ENCODE measurements around the gene AQP9. TPM values are rescaled to one million over a fixed set of nuclear protein-coding genes. Genes with fewer than 3 reads are reported as not detected.
"Not testable (repeated sequence)": the region's sequence is repeated elsewhere in the genome, so short reads cannot be mapped to it uniquely, and the experiment has no call there.

AQP9 gene
- total RNA-seq, 1 donor from 2014 or later, result not detected

- intact Hi-C loops (cut with micrococcal nuclease), result no loop called here
Observed at GRCh38 chr15:58179206-58179605, 41.0 kb downstream of the AQP9 start.

GRCh38 chr15:58179741-58180381, 41.7 kb downstream of the AQP9 start:
- intact Hi-C loops (cut with micrococcal nuclease), result loop anchor here (5.0 kb wide), 1 partner anchor 448 kb away; no protein-coding TSS in a partner anchor

- intact Hi-C loops (cut with micrococcal nuclease), result loop anchor here (1.0 to 5.0 kb wide), 4 partner anchors 112 to 450 kb away; no protein-coding TSS in a partner anchor
Observed at GRCh38 chr15:58182460-58183163, 44.4 kb downstream of the AQP9 start.

- intact Hi-C loops (cut with micrococcal nuclease), result no loop called here
Observed at GRCh38 chr15:58185439-58185838, 47.3 kb downstream of the AQP9 start.

- intact Hi-C loops (cut with micrococcal nuclease), result no loop called here
Observed at GRCh38 chr15:58189148-58189811, 51.1 kb downstream of the AQP9 start.

- intact Hi-C loops (cut with micrococcal nuclease), result no loop called here
Observed at GRCh38 chr15:58190419-58190818, 52.2 kb downstream of the AQP9 start.

GRCh38 chr15:58193636-58194035, 55.5 kb downstream of the AQP9 start:
- intact Hi-C loops (cut with micrococcal nuclease), result not testable (repeated sequence)

GRCh38 chr15:58200739-58201138, 62.6 kb downstream of the AQP9 start:
- intact Hi-C loops (cut with micrococcal nuclease), result no loop called here

GRCh38 chr15:58201516-58201915, 63.3 kb downstream of the AQP9 start:
- intact Hi-C loops (cut with micrococcal nuclease), result no loop called here

- intact Hi-C loops (cut with micrococcal nuclease), result no loop called here
Observed at GRCh38 chr15:58203537-58203936, 65.4 kb downstream of the AQP9 start.

GRCh38 chr15:58206151-58206550, 68.0 kb downstream of the AQP9 start:
- intact Hi-C loops (cut with micrococcal nuclease), result no loop called here

- intact Hi-C loops (cut with micrococcal nuclease), result not testable (repeated sequence)
Observed at GRCh38 chr15:58208217-58208616, 70.0 kb downstream of the AQP9 start.

GRCh38 chr15:58209007-58209481, 70.9 kb downstream of the AQP9 start:
- intact Hi-C loops (cut with micrococcal nuclease), result not testable (repeated sequence)

- intact Hi-C loops (cut with micrococcal nuclease), result not testable (repeated sequence)
Observed at GRCh38 chr15:58210031-58210430, 71.8 kb downstream of the AQP9 start.

GRCh38 chr15:58212909-58213526, 74.8 kb downstream of the AQP9 start:
- intact Hi-C loops (cut with micrococcal nuclease), result no loop called here

- intact Hi-C loops (cut with micrococcal nuclease), result no loop called here
Observed at GRCh38 chr15:58213587-58214338, 75.6 kb downstream of the AQP9 start.

- intact Hi-C loops (cut with micrococcal nuclease), result no loop called here
Observed at GRCh38 chr15:58214591-58215340, 76.6 kb downstream of the AQP9 start.

- intact Hi-C loops (cut with micrococcal nuclease), result no loop called here
Observed at GRCh38 chr15:58217460-58217859, 79.3 kb downstream of the AQP9 start.

GRCh38 chr15:58221591-58222241, 83.5 kb downstream of the AQP9 start:
- intact Hi-C loops (cut with micrococcal nuclease), result loop anchor here (10.0 kb wide), 1 partner anchor 643 kb away; no protein-coding TSS in a partner anchor

GRCh38 chr15:58222679-58223078, 84.5 kb downstream of the AQP9 start:
- intact Hi-C loops (cut with micrococcal nuclease), result loop anchor here (10.0 kb wide), 1 partner anchor 642 kb away; no protein-coding TSS in a partner anchor

Data from T-helper 1 cell treated with Interleukin-12 subunit alpha and Interleukin-12 subunit beta and Interleukin-4 antibody, amounts not matched to agents 30 ng/mL and 1 ng/mL, for 36 hours (primary cell).